HG02973 (cell line): Measurements from ENCODE around the gene GNB1L.

Experiments used
- ATAC-seq: cut with Tn5 transposase; IDR thresholded peaks from one replicate; pipeline ENCODE4 v1.9.1; 2021; ENCODE audit warnings: moderate library complexity; ENCODE audit not compliant: unreplicated experiment

Gene GNB1L

GRCh38 chr22:19765477-19766239 lies 89.0 kb downstream of the GNB1L start:
- no peak for ATAC-seq

- ATAC-seq: no peak
Measured at GRCh38 chr22:19764636-19765476, 89.8 kb downstream of the GNB1L start.

GRCh38 chr22:19764299-19764593 lies 90.4 kb downstream of the GNB1L start:
- no peak for ATAC-seq

GRCh38 chr22:19763458-19764298 lies 91.0 kb downstream of the GNB1L start:
- ATAC-seq: no peak

GRCh38 chr22:19762568-19763457 lies 91.9 kb downstream of the GNB1L start:
- no peak for ATAC-seq

- ATAC-seq: no peak
Measured at GRCh38 chr22:19761725-19762567, 92.7 kb downstream of the GNB1L start.

GRCh38 chr22:19760951-19761724 lies 93.5 kb downstream of the GNB1L start:
- ATAC-seq: no peak

GRCh38 chr22:19760058-19760950 lies 94.4 kb downstream of the GNB1L start, which contains the start of gene TBX1:
Gene TBX1 (plus strand): TSS chr22:19760778. CDS start chr22:19760844, 66 bp downstream.
- ATAC-seq: no peak

- ATAC-seq: no peak
Measured at GRCh38 chr22:19759427-19760057, 95.1 kb downstream of the GNB1L start.

- no peak for ATAC-seq
Measured at GRCh38 chr22:19758896-19759426, 95.7 kb downstream of the GNB1L start.

GRCh38 chr22:19757985-19758895 lies 96.4 kb downstream of the GNB1L start:
- no peak for ATAC-seq

- no peak for ATAC-seq
Measured at GRCh38 chr22:19757140-19757984, 97.3 kb downstream of the GNB1L start.

GRCh38 chr22:19756288-19757128 lies 98.2 kb downstream of the GNB1L start:
- ATAC-seq: no peak

GRCh38 chr22:19755722-19756287 lies 98.9 kb downstream of the GNB1L start:
- ATAC-seq: no peak
